C4-2B (cell line): ENCODE data around the gene FSTL4.
"Not testable (repeated sequence)": the region's sequence is repeated elsewhere in the genome, so short reads cannot be mapped to it uniquely, and the experiment has no call there.

Experiments
- ZFX ChIP-seq: fragments of 450-650 bp; IDR thresholded peaks from 2 replicates; pipeline ENCODE4 v1.6.1; 2017
- TF ChIP-seq, protein P1 (sequence below): fragments of 450-650 bp; conservative IDR thresholded peaks from 2 replicates; pipeline ENCODE4 v1.5.1; 2017; ENCODE audit warnings: mild to moderate bottlenecking

DNA sequence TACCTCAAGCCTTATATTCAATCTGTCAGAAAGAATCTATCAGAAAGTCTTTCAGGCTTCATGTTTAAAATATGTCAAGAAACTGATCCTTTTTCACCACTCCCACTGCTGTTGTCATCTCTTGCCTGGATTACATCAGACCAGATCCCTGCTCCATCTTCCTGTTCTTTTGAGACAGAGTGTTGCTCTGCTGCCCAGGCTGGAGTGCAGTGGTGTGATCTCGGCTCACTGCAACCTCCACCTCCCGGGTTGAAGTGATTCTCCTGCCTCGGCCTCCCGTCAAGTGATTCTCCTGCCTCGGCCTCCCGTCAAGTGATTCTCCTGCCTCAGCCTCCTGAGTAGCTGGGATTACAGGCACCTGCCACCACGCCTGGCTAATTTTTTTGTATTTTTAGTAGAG, 396.2 kb downstream of the FSTL4 start:
- TF ChIP-seq, protein P1, sequence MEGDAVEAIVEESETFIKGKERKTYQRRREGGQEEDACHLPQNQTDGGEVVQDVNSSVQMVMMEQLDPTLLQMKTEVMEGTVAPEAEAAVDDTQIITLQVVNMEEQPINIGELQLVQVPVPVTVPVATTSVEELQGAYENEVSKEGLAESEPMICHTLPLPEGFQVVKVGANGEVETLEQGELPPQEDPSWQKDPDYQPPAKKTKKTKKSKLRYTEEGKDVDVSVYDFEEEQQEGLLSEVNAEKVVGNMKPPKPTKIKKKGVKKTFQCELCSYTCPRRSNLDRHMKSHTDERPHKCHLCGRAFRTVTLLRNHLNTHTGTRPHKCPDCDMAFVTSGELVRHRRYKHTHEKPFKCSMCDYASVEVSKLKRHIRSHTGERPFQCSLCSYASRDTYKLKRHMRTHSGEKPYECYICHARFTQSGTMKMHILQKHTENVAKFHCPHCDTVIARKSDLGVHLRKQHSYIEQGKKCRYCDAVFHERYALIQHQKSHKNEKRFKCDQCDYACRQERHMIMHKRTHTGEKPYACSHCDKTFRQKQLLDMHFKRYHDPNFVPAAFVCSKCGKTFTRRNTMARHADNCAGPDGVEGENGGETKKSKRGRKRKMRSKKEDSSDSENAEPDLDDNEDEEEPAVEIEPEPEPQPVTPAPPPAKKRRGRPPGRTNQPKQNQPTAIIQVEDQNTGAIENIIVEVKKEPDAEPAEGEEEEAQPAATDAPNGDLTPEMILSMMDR: not testable (repeated sequence)
- not testable (repeated sequence) for TF ChIP-seq ZFX
